ENCODE results near the gene ABCC4.

GRCh38 chr13:95039415-95039814 lies 261.8 kb downstream of the ABCC4 start:
- TF ChIP-seq CTCF (IDR thresholded peaks at IDR 0.05) (no peak), POLR2AphosphoS5 (IDR thresholded peaks at IDR 0.05) (no peak), POLR2A (IDR thresholded peaks at IDR 0.05) (no peak), EP300 (IDR thresholded peaks at IDR 0.05) (no peak)
